LoVo (cell line): ENCODE measurements around the gene LRRC27.
A peak's percentile ranks its signal among the peaks of the same experiment; 100 is the strongest.

Source experiments
- DNase-seq: peaks from one replicate; pipeline ENCODE4 v3.0.0-alpha.2; 2016; ENCODE audit warnings: low spot score

The LRRC27 gene

GRCh38 chr10:132390921-132391675, 59.1 kb downstream of the LRRC27 start:
- DNase-seq: no peak

- DNase-seq: no peak
These were observed 59.7 kb downstream of the LRRC27 start for GRCh38 chr10:132391676-132392020.

GRCh38 chr10:132392184-132392800, 60.3 kb downstream of the LRRC27 start:
- DNase-seq: no peak

DNA sequence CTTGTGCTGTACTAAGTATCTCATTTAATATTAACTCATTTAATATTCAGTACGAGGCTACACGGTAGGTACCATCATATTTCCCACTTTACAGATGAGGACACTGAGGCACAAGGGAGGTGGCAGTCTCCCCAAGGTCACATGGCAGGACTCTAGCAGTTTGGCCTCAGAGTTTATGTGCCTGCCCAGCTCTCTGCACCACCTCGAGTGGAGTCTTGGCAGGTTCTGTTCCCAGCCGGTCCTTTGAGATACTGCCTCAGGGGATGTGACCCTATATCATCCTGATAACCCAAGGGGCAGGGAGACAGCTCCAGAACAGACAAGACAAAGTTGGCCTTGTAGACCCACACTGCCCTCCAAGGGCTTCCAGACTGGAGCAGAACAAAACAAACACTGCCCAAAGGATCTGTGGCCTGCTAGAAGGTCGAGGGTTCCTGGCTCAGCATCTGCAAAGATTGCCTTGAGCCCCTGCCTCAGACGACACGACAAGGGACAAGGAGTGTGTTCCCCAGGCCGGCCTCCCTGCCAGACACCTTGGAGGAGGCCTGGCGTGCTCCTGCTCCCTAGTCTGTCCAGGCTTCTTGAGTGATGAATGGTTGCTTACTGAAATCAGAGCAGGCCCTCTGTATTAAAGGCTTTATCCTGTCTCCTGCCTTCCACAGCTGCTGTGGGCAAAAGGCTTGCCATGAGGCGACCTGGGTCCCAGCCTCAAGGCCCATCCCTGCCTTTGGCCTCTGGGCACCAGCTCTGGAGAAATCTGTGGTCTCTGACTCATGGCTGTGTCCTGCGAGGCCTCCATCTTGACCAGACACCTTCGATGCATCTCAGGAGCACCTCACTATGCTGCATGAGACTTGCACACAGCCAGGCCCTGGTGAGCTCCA, 61.1 kb downstream of the LRRC27 start:
- peak; percentile 23 for DNase-seq

- DNase-seq: no peak
These were observed 61.7 kb downstream of the LRRC27 start for GRCh38 chr10:132393695-132394181.

GRCh38 chr10:132394201-132394811, 62.3 kb downstream of the LRRC27 start:
- DNase-seq: no peak

- no peak for DNase-seq
These were observed 63.1 kb downstream of the LRRC27 start for GRCh38 chr10:132394936-132395703.

DNA sequence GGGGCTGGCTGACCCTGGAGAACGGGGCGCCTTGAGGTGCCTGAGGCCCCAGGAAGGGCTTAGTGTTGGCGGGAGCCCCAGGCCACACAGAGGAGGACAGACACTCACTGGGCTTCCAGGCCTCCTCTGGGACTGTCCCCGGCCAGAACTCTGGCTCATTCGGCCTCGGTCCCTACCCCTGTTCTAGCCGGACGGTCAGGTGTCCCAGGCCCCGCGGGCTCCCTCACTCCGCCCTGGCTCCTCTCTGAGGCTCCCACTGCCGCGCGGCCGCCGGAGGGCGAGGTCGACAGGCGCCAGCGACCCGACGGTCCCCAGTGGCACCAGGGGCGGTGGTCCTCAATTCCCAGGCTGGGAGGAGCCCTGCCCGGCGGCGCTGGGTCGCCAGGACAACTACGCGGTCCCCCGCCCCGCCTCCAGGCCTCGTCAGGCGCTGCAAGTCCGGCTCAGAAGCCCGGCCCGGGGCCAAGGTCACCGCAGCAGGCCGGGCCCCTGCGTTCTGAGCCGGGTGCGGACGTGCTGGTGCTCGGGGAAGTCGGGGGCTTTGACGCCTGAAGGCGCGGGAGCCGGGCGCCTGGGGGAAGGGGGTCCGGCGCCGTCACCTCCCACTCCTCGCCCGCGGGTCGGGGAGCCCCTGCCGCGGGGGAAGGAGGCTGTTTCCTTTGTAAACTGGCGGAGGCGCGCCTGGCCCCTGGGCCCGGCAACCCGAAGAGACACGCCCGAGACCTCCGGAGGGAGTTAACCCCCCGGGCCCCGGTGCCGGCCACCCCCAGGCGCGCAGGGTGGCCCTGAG, 63.9 kb downstream of the LRRC27 start:
- DNase-seq: no peak

DNA sequence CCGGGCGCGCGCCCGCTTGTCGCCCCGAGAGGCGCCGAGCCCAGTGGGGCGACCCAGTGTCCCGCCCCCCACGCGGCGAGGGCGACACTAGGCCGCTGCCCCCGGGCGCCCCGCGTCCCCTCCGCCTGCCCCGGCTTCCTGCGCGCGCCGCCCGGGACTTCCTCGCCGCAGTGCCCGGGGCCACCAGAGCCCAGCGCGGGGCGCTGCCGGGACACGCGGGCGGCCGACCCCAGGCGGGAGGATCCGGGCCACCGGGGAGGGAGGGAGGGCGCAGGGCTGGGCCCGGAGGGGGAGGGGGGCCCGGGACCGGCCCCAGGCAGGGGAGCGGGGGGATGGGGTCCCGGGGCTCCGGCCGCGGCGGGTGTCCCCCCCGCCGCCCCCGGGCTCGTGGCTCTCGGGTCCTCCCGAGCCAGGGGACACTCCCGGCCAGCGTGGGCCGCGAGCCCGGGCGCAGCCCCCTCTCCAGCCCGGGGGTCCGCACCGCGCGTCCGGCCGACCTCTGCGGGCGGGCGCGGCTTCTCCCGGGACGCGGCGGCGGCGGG, 64.6 kb downstream of the LRRC27 start:
- DNase-seq: peak; percentile 56

DNA sequence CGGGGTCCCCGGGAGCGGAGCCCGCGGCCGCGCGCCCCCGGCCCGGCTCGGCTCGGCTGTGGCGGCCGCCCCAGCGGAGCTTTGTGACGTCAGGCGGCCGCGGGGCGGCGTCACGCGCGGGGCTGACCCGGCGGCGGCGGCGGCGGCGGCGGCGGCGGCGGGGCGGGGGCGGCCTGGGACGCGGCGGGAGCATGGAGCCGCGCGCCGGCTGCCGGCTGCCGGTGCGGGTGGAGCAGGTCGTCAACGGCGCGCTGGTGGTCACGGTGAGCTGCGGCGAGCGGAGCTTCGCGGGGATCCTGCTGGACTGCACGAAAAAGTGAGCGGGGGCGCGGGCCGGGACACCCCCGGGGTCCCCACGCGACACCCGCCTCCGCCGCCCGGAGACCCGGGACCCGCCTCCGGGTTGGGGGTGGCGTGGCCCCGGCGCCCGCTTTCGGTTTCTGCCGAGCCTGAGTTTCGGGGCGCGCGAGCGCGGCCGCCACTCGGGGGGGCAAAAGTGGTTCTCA, 65.1 kb downstream of the LRRC27 start, which contains the start of gene PWWP2B:
PWWP2B (plus strand) TSS at position 165 of the 506 bp plus-strand sequence; CDS start at position 192, 27 bp downstream.
- peak; percentile 49 for DNase-seq

GRCh38 chr10:132397671-132398565, 65.9 kb downstream of the LRRC27 start:
- DNase-seq: peak; percentile 39

- DNase-seq: no peak
These were observed 66.6 kb downstream of the LRRC27 start for GRCh38 chr10:132398566-132398991.

- no peak for DNase-seq
These were observed 67.4 kb downstream of the LRRC27 start for GRCh38 chr10:132399117-132400035.

GRCh38 chr10:132400041-132400546, 68.1 kb downstream of the LRRC27 start:
- DNase-seq: no peak

DNA sequence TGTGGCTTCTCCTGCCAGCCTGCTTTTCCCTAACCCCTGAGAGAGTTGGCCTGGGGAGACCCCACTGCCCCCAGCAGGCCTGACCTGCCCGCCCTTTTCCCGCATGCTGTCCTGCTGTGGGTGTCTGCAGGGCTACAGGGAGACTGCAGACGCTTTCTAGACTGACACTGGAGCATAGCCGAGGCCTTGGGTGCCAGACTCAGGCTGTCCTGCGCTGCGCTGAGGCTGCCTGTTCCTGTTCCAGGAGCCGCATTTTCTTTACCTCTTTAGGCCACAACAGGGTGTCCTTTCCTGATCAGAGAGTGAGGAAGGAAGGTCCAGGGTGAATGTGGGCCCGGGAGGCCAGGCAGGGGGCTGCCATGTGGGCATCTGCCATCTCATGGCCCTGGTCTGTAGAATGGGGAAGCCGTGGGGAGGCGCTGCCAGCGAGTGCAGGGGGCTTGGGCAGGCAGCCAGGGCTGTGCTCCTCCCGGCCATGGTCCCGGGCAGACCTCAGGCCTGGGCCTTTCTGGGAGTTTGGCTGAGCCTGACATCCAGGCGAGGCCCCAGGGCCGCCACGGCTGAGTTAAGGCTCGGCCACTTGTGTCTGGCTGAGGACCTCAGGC, 68.7 kb downstream of the LRRC27 start:
- DNase-seq: no peak

DNA sequence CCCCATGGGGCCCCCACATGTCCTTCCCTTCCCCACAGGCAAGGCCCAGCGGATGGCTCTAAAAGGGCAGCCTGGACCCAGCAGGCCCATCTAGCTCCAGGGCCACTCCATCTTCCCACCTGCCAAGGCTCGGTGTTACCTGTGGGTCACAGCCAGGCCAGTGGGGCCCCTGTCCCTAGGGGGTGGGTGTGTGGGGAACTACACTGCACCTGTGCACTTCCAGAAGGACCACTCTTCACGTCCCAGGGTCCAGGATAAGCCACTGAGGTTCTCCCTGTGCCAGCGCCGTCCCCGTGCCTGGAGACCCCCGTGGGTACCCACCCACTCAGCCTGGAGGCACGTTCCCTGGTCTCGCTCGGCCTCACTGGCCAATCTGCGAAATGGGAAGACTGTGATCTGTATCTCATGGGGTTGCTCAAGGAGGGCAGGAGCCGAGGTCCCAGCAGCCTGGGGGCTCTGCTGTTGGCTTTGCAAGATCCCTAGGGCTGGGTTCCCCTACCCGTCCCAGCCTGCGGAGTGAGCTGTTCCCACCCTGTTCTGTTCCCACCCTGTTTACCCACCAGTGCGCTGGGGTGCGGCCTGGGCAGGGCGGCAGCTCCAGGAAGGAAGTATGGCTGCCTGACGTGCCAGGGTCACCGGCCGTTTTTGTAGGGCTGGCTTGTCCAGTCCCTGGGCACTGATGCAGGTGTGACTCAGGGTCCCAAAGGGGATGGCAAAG, 69.6 kb downstream of the LRRC27 start:
- DNase-seq: no peak
